ENCODE results near the gene ANGPTL7.

GRCh38 chr1:11143907-11144306 lies 45.2 kb upstream of the ANGPTL7 start:
- TF ChIP-seq POLR2A (IDR thresholded peaks at IDR 0.05) (no peak), CTCF (IDR thresholded peaks at IDR 0.05) (no peak)
